Thymus (tissue), 11 donors: ENCODE measurements around the gene ZNF540. TPM values are rescaled to one million over a fixed set of nuclear protein-coding genes. Genes with fewer than 3 reads are reported as not detected.
"Not testable (repeated sequence)": the region's sequence is repeated elsewhere in the genome, so short reads cannot be mapped to it uniquely, and the experiment has no call there.

Source experiments
- DNase-seq, 9 donors: peaks; one replicate each; pipeline ENCODE4 v3.0.0-alpha.2; 2013; ENCODE audit warnings: low spot score in 9 of 9, low read depth in 6 of 9, missing footprints in 1 of 9
- H3K27ac ChIP-seq, 2 donors: one replicate each; pipeline ENCODE4 v1.5.1; 2013; ENCODE audit warnings: control low read depth in 1 of 2, low read depth in 1 of 2, low read length in 1 of 2, mild to moderate bottlenecking in 1 of 2, moderate library complexity in 1 of 2
- H3K27me3 ChIP-seq, 2 donors: one replicate each; pipeline ENCODE4 v1.5.1; 2013; ENCODE audit warnings: low read length in 1 of 2; ENCODE audit not compliant: control insufficient read depth in 2 of 2, insufficient read depth in 1 of 2
- H3K36me3 ChIP-seq, 2 donors: one replicate each; pipeline ENCODE4 v1.5.1; 2013; ENCODE audit warnings: low read length in 1 of 2, mild to moderate bottlenecking in 1 of 2, moderate library complexity in 1 of 2; ENCODE audit not compliant: control insufficient read depth in 2 of 2, insufficient read depth in 2 of 2
- H3K4me1 ChIP-seq, 2 donors: one replicate each; pipeline ENCODE4 v1.5.1; 2013; ENCODE audit warnings: low read length in 2 of 2; ENCODE audit not compliant: control insufficient read depth in 2 of 2, insufficient read depth in 2 of 2
- H3K4me3 ChIP-seq, 2 donors: one replicate each; pipeline ENCODE4 v1.5.1; 2013; ENCODE audit warnings: low read length in 2 of 2, control low read depth in 1 of 2, mild to moderate bottlenecking in 1 of 2
- H3K9me3 ChIP-seq, 2 donors: one replicate each; pipeline ENCODE4 v1.5.1; 2013; ENCODE audit warnings: low read length in 1 of 2, mild to moderate bottlenecking in 1 of 2; ENCODE audit not compliant: control insufficient read depth in 2 of 2, insufficient read depth in 1 of 2
- WGBS: extraction: QIAGEN DNeasy Blood & Tissue Kit; methylation state at CpG from one replicate; pipeline ENCODE4 v1.1.7; 2013; 5-methylcytosine and 5-hydroxymethylcytosine counted together
- polyA plus RNA-seq: library from polyadenylated mRNA; stranded (reverse); fragments of 200-250 nt; gene quantifications from one replicate; pipeline ENCODE4 v1.2.3, GENCODE V29; 2013
- total RNA-seq: library from RNA; stranded (reverse); fragments of 120-200 nt; gene quantifications from one replicate; pipeline ENCODE4 v1.2.4, GENCODE V29; 2013
- donor health status: healthy.

The ZNF540 gene
- total and polyA plus RNA-seq, 2 donors, result 2.5 to 7.5 TPM

DNA sequence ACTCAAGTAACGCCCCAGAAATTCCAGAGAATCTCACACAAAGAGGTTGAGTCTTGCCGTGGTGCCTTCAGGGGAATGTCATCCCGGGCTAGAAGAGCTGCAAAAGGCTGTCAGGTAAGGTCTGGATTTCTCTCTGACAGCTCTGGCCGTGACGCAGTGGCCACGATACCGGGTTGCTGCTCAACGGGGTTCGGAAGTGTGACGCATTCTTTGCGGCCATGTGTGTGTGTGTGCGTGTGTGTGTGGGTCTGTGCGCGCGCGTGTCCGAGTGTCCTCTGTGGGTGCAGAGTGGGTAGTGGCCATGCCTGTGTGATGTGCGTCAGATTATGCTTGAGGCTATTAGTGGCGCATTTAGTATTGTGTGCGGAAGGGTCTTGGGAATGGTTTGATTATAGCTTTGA, 306 bp downstream of the ZNF540 start:
- Histone ChIP-seq H3K9me3 (no peaks in the 10 kb centered on the region), H3K27me3 (no peaks in the 10 kb centered on the region), H3K36me3 (peaks cover 0 to 4% of the 10 kb centered on the region in 2 donors), H3K4me3 (peak overlapping the region; percentile 75 to 87), H3K4me1 (peaks cover 0 to 2% of the 10 kb centered on the region in 2 donors), H3K27ac (peak overlapping the region; percentile 4 to 97)
- WGBS, result under 1% methylated on average over 20 of the region's 20 CpGs
- DNase-seq, result peak in 2 of 9 donors; percentile 1 to 6

GRCh38 chr19:37635076-37636056, 40.7 kb downstream of the ZNF540 start:
- WGBS, result 98% methylated on average over 11 of the region's 11 CpGs
- no peak overlapping the region for H3K4me3 ChIP-seq
- no peak overlapping the region for H3K27ac ChIP-seq
- no peak for DNase-seq
- H3K4me1 ChIP-seq, result no peaks in the 10 kb centered on the region
- peaks cover 13 to 19% of the 10 kb centered on the region in 2 donors for H3K36me3 ChIP-seq
- no peaks in the 10 kb centered on the region for H3K27me3 ChIP-seq
- peaks cover 7 to 20% of the 10 kb centered on the region in 2 donors for H3K9me3 ChIP-seq

GRCh38 chr19:37654118-37654517, 59.4 kb downstream of the ZNF540 start:
- 5% methylated on average over 5 of the region's 5 CpGs for WGBS
- Histone ChIP-seq H3K9me3 (peaks cover 0 to 3% of the 10 kb centered on the region in 2 donors), H3K36me3 (no peaks in the 10 kb centered on the region), H3K4me1 (peaks cover 0 to 4% of the 10 kb centered on the region in 2 donors), H3K27ac (no peak overlapping the region), H3K27me3 (no peaks in the 10 kb centered on the region), H3K4me3 (peak overlapping the region; percentile 53 to 92)
- DNase-seq, result peak in 1 of 9 donors; percentile 2

DNA sequence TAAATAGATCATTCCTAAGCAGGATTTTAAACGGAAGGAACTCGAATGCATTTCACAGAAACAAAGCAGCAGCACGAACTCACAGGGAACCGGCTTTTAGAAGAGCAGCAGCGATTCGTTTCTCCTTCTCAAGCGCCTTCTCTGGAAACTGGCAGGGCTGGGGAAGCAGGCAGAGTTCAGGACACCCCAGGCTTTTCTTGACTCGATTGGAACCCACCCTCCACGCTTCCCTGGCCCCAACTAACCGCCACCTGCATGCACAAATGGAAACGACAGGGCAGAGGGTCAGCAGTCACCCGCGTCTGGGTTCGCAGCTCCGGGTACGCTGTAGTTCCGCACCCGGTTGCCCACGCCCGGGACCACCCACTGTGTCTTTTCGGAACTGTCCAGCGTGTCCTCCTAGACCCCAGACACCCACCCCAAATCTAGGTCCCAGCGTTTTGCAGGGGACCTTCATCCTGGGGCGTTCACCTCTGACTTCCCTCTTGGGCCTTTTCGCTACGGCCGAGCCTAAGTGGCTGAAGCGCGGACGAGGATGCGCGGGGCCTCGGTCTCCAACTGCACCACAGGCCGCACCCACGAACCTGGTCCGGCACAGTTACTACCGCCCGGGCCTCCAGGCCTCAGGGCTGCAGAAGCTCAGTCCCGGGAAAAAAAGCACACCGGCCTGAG, 60.1 kb downstream of the ZNF540 start:
- Histone ChIP-seq H3K27me3 (no peaks in the 10 kb centered on the region), H3K4me3 (peak overlapping the region; percentile 53 to 92), H3K27ac (peak overlapping the region; percentile 89 to 92), H3K9me3 (peaks cover 0 to 3% of the 10 kb centered on the region in 2 donors), H3K36me3 (no peaks in the 10 kb centered on the region), H3K4me1 (peaks cover 0 to 4% of the 10 kb centered on the region in 2 donors)
- peak in 7 of 9 donors; percentile 20 to 61 (median 28) for DNase-seq
- WGBS, result under 1% methylated on average over 40 of the region's 40 CpGs

GRCh38 chr19:37655301-37655688, 60.6 kb downstream of the ZNF540 start, which contains the start of gene ZFP30:
ZFP30 (minus strand) TSS chr19:37655465; CDS start chr19:37647822, 7,643 bp downstream.
- Histone ChIP-seq H3K36me3 (no peaks in the 10 kb centered on the region), H3K9me3 (no peaks in the 10 kb centered on the region), H3K4me3 (peak within 1 kb of the TSS; percentile 53 to 92), H3K4me1 (peaks cover 0 to 4% of the 10 kb centered on the region in 2 donors), H3K27me3 (no peaks in the 10 kb centered on the region), H3K27ac (peak within 1 kb of the TSS; percentile 89 to 92)
- WGBS, result under 1% methylated on average over 34 of the region's 34 CpGs
- peak in 7 of 9 donors; percentile 42 to 88 (median 68) for DNase-seq

DNA sequence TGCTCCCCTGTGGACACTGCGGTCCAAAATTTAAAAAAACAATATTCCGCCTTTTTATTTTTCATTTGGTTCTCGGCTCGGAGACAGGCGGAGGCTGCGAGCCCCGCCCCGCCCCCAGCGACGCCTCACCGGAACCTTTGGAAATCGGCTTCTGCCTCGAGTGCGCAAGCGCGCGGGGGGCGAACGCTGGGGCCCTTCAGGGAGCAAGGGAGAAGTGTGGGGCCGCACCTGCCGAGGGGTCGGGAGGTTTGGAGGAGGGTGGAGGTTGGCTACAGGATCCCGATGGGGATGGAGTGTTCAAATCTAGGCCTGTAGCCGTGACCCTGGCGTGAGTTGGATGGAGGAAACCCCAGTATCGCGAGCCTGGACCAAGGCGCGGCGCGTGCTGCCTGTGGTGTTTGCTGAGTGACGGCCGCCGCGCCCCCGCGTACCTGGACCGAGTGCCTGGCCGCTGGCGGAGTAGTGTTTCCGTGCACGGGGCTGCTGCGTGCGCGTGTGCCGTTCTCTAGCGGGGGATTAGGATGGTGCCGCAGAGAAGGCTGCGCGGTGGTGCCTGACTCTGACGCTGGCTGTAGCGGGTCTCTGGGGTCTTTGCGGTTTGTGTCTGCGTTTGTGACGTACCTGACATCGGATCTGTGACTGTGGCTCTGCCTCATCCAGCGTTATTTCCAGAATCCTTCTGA, 61.2 kb downstream of the ZNF540 start:
- H3K36me3 ChIP-seq, result no peaks in the 10 kb centered on the region
- H3K4me1 ChIP-seq, result peaks cover 0 to 4% of the 10 kb centered on the region in 2 donors
- no peaks in the 10 kb centered on the region for H3K9me3 ChIP-seq
- DNase-seq, result peak; percentile 69 to 93 (median 83)
- under 1% methylated on average over 57 of the region's 57 CpGs for WGBS
- peak overlapping the region; percentile 89 to 92 for H3K27ac ChIP-seq
- no peaks in the 10 kb centered on the region for H3K27me3 ChIP-seq
- peak overlapping the region; percentile 53 to 92 for H3K4me3 ChIP-seq

- not testable (repeated sequence) for H3K4me3 ChIP-seq, H3K36me3 ChIP-seq, H3K9me3 ChIP-seq, H3K4me1 ChIP-seq, DNase-seq, H3K27me3 ChIP-seq, H3K27ac ChIP-seq
- 98% methylated on average over 8 of the region's 8 CpGs for WGBS
Observed at GRCh38 chr19:37657157-37657556, 62.5 kb downstream of the ZNF540 start.
